Hepatic stellate cell (primary cell): ENCODE data around the gene SPDYE18.
"Not testable (repeated sequence)": the region's sequence is repeated elsewhere in the genome, so short reads cannot be mapped to it uniquely, and the experiment has no call there.

Experiments used
- DNase-seq: peaks from one replicate; pipeline ENCODE4 v3.0.0; 2011; ENCODE audit warnings: low spot score

SPDYE18 gene

GRCh38 chr7:77005461-77006057 is 56.8 kb downstream of the SPDYE18 start:
- DNase-seq: not testable (repeated sequence)

- DNase-seq: not testable (repeated sequence)
Observed at GRCh38 chr7:77004151-77004550, 58.2 kb downstream of the SPDYE18 start.

- not testable (repeated sequence) for DNase-seq
Observed at GRCh38 chr7:77003241-77003640, 59.1 kb downstream of the SPDYE18 start.

- not testable (repeated sequence) for DNase-seq
Observed at GRCh38 chr7:77002678-77003233, 59.6 kb downstream of the SPDYE18 start.

- not testable (repeated sequence) for DNase-seq
Observed at GRCh38 chr7:77002104-77002503, 60.3 kb downstream of the SPDYE18 start.
